Measurements from ENCODE around the gene LGALS3BP.

Gene LGALS3BP

DNA sequence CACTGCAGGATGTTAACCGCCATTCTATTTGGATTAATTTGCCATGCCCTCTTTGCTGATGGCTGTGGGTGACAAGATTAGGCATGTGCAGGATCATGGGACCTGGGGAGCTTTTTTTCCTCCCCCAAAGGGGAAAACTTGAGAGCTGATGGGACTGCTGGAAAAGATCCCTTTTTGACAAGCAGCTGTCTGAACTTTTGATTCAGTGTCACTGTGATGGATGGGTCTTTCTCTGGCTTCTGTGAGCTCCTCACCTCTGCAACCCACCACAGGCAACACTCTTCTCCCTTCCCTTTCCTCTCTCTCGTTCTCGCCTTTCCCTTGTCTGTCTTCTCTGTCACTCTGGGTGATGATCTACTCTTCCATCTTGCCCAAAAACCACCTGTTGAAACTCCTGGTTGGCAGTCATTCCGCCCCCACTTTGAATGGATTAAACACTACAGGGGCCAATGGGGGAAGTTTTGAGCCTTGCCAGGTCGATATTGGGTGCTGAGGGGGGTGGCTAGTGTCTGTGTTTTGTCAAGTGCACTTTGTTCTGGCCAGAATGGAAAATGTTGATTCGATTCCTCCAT is 32.9 kb upstream of the LGALS3BP start:
- no peak for DNase-seq

GRCh38 chr17:79011451-79012147 is 31.9 kb upstream of the LGALS3BP start:
- DNase-seq = no peak

DNA sequence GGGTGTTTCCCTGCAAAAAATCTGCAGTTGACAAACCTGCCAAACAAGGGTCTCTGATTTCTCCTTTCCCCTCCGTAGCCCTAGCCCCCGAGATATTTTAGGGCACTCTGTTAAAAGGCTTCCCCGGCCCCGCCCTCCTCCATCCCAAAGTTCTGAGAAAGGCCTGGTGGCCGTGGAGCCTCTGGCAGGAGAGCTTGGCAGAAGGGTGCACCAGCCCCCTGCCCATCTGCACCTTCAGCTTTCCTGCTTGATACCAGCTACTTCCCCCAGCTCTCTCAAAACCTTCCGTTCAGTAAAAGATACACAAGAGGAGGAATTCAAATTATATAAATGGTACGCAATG is 30.6 kb upstream of the LGALS3BP start:
- DNase-seq = no peak

GRCh38 chr17:79009397-79010303 is 29.9 kb upstream of the LGALS3BP start, which contains the start of gene CANT1:
TSS of gene CANT1 (minus strand) at chr17:79009764. CDS start at chr17:78997622, 12,142 bp downstream.
- DNase-seq = peak; percentile 90 to 97 (median 94)

DNA sequence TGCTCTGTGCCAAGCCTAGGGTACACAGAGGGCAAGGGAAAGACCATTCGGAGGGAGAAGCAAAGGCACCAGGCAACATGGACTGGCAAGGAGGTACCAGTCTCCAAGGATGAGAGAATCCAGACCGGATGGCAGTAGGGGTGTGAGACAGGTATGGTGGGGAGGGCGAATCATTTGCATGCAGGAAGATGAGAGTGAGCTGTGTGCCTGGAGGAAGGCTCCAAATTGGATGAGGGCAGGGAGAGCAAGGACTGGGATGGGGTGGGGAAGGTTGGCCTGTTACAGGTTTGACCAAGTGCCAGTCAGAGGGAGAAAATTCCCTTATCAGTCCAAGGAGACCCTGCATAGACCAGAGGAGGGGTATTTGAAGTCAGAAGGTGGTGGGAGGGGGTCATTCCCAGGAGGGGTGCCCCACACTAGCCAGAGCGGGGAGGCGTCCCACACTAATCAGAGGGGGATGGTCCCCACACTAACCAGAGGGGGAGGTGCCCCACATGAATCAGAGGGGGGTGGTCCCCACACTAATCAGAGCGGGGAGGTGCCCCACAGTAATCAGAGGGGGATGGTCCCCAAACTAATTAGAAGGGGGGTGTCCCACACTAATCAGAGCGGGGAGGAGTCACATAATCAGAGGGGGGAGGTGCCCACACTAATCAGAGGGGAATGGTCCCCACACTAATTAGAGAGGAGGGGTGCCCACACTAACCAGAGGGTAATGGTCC is 29.1 kb upstream of the LGALS3BP start:
- no peak for DNase-seq

DNA sequence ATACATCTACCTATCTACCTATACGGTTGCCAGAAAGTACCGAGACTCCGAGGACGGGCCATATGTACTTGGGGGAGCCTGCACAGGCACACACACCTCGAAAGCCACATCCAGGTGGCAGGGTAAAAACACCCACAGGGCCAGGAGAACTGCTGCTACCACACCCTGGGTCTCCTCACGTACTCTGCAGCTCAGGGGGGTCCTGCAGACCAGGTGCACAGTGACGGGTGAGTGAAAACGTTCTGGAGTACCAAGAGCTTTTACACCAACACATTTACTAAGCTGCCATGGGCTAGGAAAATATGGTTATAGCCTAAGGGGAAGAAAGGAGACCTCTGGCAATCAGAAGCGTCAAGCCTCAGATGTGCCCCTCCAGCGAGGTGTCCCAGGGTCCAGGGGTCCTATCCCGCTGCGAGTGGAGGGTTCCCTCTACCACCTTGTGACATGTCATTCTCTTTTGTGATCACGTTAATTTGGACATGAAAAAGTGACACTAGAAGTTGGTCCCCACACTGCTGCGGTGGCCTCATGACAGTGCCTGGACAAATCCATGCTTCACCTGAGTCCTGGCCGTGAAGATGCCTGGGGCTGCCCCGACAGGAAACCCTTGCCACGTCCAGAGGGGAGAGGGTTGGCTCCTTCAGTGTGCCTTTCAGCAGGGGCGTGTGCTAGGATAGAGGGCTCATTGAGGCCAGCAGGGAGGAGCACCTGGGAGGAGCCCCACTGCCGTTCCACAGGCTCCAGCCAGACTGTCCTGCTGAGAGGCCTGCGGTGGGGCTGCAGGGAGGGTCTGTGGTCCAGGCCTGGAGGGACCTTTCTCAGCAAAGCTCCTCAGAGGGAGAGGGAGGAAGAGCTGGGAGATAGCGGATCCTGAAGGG is 28.0 kb upstream of the LGALS3BP start:
- no peak for DNase-seq

DNA sequence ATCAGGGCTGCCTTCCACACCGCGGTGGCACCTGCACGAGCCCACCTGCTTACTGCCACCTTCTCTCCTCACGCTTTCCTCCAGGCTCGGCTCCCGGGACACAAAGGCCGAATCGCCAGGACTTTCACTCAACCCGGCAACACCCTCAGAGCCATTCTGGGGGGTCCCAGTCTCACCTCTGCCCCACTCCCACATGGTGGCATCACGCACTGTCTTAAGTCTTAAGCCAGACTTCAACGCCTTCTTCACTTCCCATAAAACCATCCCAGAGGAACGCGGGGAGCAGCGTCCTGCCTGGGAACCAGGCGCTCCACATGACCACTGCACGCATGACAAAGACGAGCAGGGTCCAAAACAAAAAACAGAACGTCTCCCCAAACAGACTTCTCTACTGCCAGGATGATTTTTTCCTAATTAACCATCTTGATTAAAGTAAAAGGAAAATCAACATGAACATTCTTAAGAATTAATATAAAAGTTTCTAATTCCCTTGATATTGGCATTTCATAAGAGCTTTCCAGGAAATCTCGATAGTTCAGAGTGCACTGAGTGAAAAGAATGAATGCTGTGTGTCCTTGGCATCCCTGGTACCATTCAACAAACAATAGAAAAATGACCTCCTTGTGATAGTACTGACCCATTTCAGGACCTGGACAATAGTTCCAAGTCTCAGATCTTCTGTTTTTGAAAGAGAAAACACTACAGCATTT is 27.2 kb upstream of the LGALS3BP start:
- DNase-seq = no peak

DNA sequence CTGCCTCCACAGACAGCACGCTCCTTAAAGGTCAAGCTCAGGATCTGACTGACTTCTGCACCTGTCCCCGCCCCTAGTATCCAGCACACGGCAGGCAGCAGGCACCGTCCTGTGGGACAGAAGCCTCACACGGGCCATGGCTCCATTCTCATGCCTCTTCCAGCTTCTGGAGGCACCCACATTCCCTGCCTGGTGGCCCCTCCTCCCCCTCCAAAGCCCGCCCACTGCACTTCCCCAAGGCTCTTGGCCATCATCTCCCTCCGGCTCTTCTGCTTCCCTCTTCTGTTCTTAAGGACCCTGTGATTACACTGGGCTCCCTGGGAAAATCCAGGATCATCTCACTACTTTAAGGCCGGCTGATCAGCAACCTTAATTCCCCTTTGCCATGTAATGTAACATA is 26.3 kb upstream of the LGALS3BP start:
- DNase-seq = peak; percentile 27 to 75 (median 62)

DNA sequence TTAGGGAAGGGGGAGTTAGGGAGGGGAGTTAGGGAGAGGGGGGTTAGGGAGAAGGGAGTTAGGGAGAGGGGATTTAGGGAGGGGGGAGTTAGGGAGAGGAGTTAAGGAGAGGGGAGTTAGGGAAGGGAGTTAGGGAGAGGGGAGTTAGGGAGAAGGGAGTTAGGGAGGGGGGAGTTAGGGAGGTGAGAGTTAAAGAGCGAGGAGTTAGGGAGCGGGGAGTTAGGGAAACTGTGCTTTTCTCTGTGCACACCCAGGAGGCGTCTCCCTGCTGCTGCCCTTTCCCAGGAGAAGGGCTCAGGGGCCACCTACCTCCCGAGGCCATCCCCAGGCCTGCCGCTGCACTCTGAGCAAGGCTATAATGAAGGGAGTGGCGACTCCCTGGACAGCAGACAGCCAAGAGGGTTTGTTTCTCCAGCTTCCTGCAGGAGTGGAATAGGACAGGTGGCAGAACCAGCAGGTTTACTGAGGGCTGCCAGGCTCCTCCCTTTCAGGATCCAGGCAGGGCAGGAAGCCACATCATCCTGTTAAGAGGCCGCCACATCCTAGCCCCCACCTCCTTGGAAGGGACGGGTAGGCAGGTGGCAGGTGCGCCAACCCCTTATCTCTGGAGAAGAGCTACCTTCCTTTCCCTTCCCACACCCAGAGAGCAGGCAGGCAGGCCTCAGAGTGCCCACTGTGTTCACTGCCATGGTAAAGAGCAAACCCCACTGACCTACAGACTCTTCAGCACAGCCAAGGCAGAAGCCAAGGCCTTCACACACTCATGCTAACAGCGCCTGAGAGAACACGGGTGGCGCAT is 25.5 kb upstream of the LGALS3BP start:
- DNase-seq = no peak

GRCh38 chr17:79003661-79004411 is 24.1 kb upstream of the LGALS3BP start:
- no peak for DNase-seq

DNA sequence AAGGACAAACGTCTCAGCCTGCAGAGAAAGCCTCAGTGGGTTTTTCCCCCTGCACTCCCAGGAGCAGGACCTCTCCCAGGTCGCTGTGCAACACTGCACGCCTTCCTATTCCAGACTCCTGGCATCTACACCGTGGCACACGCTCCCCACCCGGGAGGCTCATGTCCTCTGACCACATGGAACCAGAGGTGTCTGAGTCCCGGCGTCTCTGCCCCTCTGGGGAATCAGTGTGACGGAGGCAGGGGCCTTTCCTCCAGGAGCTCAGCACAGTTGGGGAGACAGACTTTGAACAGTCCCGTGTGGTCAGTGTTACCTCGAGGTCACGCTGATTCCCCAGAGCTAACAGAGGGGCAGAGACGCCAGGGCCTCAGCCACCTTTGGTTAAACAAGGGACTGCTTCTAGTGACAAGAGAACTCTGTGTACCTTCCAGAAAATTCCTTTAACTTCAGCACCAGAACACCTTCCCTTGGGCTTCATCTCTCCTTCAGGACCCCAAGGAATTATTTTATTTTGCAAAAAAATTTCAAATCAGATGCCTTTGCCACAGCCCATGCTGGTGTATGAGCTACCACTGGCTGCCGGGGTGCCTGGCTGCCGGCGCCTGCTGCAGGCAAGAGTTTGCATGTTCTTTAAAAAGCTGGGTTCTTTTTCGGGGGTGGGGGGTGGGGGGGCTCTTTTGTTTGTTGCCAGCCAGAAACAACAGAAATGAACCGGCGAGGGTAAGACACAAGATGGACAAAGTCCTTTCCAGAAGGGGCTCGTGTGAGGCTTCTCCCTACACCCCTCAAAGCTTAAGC is 23.3 kb upstream of the LGALS3BP start:
- no peak for DNase-seq

DNA sequence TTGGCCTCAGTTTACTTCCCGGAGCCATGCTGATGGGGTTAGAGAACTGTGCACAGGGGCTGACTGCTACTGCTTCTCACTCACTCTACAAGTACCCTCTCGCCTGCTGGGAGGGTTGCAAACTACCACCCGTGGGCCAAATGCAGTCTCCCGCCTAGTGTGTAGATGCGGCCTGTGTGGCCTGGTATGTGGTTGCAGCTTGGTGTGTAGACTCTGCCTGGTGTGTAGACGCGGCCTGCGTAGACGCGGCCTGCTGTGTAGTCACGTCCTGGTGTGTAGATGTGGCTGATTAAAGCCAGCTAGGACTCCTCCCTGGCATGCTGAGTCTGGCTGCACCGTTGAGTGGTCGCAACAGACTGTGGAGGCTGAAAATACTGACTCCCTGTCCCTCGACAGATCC is 22.6 kb upstream of the LGALS3BP start:
- DNase-seq = no peak

- DNase-seq = no peak
Observed at GRCh38 chr17:79001190-79002020, 21.7 kb upstream of the LGALS3BP start.

DNA sequence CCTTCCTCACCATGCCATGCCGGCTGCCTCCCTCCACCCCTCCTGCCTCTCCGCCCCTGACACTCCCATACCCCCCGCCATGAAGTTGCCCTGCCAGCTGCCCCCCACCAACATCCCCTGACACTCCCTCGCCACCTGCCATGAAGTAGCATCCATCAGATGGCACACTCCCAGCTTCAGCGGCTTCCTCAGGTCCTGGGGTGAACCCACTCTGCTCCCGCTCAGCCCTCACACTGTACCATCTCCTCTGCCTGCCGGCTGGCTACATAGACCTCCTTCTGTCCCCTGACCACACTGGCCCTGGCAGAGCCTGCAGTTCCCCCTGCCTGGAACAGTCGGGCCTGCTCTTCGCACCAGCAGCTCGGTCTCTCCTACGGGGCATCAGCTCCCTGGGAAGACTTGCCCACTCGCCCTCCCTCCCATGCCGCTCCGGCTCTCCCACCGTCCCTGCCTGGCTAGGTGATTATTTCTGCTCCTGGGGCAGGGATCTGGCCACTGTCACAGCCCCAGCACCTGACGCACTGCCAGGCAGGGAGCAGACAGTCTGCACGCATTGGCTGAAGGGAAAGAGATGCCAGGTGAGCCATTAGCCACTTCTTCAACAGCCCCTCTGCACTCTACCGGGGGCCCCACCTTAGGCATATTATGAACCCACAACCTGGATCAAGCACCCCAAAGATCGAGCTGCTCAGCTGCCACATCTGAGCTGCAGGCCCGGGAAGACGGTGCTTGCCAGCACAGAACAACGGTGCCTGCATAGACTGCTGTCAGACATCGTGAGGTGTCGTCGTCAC is 20.9 kb upstream of the LGALS3BP start:
- no peak for DNase-seq

DNA sequence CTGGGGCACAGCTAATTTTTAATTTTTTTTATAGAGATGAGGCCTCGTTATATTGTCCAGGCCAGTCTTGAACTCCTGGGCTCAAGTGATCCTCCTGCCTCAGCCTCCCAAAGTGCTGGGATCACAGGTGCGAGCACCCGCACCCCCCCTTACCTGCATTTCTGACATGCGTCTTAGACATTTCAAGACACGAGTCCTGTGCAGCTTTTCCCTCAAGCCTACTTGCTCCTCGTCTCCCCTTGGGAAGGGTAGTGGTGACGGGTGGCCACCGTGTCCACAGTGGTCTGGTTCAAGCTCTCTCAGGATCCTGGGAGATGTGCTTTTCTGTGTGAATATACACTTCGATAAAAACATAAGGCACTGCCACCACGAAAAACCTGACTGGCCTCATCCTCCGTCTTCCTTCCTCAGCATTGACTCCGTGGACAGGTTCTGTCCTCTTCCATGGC is 20.2 kb upstream of the LGALS3BP start:
- DNase-seq = no peak

DNA sequence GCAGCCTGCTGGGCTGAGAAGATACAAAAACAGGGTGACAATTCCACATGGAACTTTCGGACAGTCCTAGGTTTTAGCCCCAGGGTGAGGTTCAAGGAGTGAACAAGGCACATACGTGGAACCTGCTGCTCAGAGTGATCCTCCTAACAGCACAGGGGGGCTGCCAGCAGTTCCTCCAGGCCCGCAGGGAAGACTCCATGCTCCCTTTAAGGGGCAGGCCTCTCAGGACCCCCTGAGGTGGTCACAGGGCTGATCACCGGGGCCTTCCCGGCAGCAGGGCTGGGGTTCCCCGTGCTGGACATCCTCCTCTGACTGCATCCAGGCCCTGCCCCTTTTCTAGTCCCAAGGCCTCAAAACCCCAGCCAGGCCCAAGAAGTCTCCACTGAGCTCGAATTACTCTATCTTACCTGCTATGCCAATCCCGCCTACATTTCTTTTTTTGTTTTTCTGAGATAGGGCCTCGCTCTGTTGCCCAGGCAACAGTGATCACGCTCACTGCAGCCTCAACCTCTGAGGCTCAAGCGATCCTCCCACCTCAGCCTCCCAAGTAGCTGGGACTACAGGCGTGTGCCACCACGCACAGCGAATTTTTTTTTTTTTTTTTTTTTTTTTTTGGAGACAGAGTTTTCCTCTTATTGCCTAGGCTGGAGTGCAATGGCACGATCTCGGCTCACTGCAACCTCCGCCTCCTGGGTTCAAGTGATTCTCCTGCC is 19.5 kb upstream of the LGALS3BP start:
- no peak for DNase-seq

Measured in suppressor macrophage (primary cell).